Neural progenitor cell (in vitro differentiated cells): ENCODE measurements around the gene PDCD4. TPM values are rescaled to one million over a fixed set of nuclear protein-coding genes. Genes with fewer than 3 reads are reported as not detected.

Experiments
- DNase-seq: peaks from one replicate; pipeline ENCODE4 v3.0.0-alpha.2; 2016; ENCODE audit warnings: low spot score
- H2AFZ ChIP-seq: fragments of 200-600 bp; sonication (generic); replicated peaks from 2 replicates; pipeline ENCODE4 v1.6.1; 2016; ENCODE audit warnings: antibody characterized with exemption
- H3F3A ChIP-seq: fragments of 200-600 bp; sonication (generic); 2 replicates; pipeline ENCODE4 v1.6.1; 2016; ENCODE audit warnings: antibody characterized with exemption, low read depth
- H3K27ac ChIP-seq: fragments of 200-600 bp; sonication (generic); 2 replicates; pipeline ENCODE4 v1.5.1; 2016; ENCODE audit warnings: mild to moderate bottlenecking
- H3K27me3 ChIP-seq: fragments of 200-600 bp; sonication (generic); 2 replicates; pipeline ENCODE4 v1.6.1; 2016; ENCODE audit warnings: mild to moderate bottlenecking, moderate library complexity
- H3K36me3 ChIP-seq: fragments of 200-600 bp; sonication (generic); 2 replicates; pipeline ENCODE4 v1.5.1; 2016
- H3K4me1 ChIP-seq: fragments of 200-600 bp; sonication (generic); 2 replicates; pipeline ENCODE4 v1.6.1; 2016; ENCODE audit warnings: mixed run types
- H3K4me2 ChIP-seq: fragments of 200-600 bp; sonication (generic); 2 replicates; pipeline ENCODE4 v1.6.1; 2016
- H3K4me3 ChIP-seq: fragments of 200-600 bp; sonication (generic); 2 replicates; pipeline ENCODE4 v1.5.1; 2016
- H3K79me2 ChIP-seq: fragments of 200-600 bp; sonication (generic); 2 replicates; pipeline ENCODE4 v1.6.1; 2016; ENCODE audit warnings: low read depth
- H3K9ac ChIP-seq: fragments of 200-600 bp; sonication (generic); 2 replicates; pipeline ENCODE4 v1.6.1; 2016
- H3K9me3 ChIP-seq: fragments of 200-600 bp; sonication (generic); 2 replicates; pipeline ENCODE4 v1.5.1; 2016; ENCODE audit warnings: low read depth
- H4K20me1 ChIP-seq: fragments of 200-600 bp; sonication (generic); 2 replicates; pipeline ENCODE4 v1.6.1; 2016; ENCODE audit warnings: low read depth
- H3K27ac Mint-ChIP-seq: 3 replicates; pipeline ENCODE4 v1.8.0; 2021; ENCODE audit warnings: mixed read lengths
- H3K27me3 Mint-ChIP-seq: 2 replicates; pipeline ENCODE4 v1.8.0; 2022; ENCODE audit warnings: low read depth, mild to moderate bottlenecking, inconsistent platforms, moderate library complexity, mixed read lengths; ENCODE audit not compliant: insufficient read depth
- H3K36me3 Mint-ChIP-seq: 3 replicates; pipeline ENCODE4 v1.8.0; 2021; ENCODE audit warnings: mixed read lengths
- H3K4me1 Mint-ChIP-seq: 3 replicates; pipeline ENCODE4 v1.8.0; 2021; ENCODE audit warnings: mixed read lengths
- H3K4me3 Mint-ChIP-seq: 3 replicates; pipeline ENCODE4 v1.8.0; 2021; ENCODE audit warnings: mild to moderate bottlenecking, moderate library complexity, mixed read lengths
- H3K9me3 Mint-ChIP-seq: 3 replicates; pipeline ENCODE4 v1.8.0; 2020; ENCODE audit warnings: mixed read lengths
- CTCF ChIP-seq: fragments of 200-600 bp; sonication (generic); IDR thresholded peaks from 2 replicates; pipeline ENCODE4 v1.5.1; 2017; ENCODE audit warnings: antibody characterized with exemption, mild to moderate bottlenecking
- EZH2 ChIP-seq: fragments of 200-600 bp; sonication (generic); IDR thresholded peaks from 2 replicates; pipeline ENCODE4 v1.6.1; 2017; ENCODE audit warnings: antibody characterized with exemption, mild to moderate bottlenecking, moderate library complexity
- EZH2phosphoT487 ChIP-seq: fragments of 200-600 bp; sonication (generic); IDR thresholded peaks from 2 replicates; pipeline ENCODE4 v1.6.1; 2017; ENCODE audit warnings: antibody characterized with exemption
- total RNA-seq: library from RNA; depleted of rRNA; stranded (reverse); fragments of >200 nt; gene quantifications from 2 replicates; pipeline ENCODE4 v1.2.3, GENCODE V29; 2015; ENCODE audit warnings: low replicate concordance

PDCD4 gene
- total RNA-seq, 1 donor from 2014 or later, result 106 TPM

- peaks cover 13% of the 10 kb centered on the region for H4K20me1 ChIP-seq
- H3K36me3 ChIP-seq, result peaks cover 29% of the 10 kb centered on the region
- Mint-ChIP-seq H3K27me3 (no peaks in the 10 kb centered on the region), H3K9me3 (no peaks in the 10 kb centered on the region), H3K4me1 (no peaks in the 10 kb centered on the region), H3K36me3 (peaks cover 11% of the 10 kb centered on the region), H3K4me3 (no peak overlapping the region), H3K27ac (no peak overlapping the region)
- no peak overlapping the region for H3K27ac ChIP-seq
- no peak for TF ChIP-seq CTCF
- no peak for TF ChIP-seq EZH2phosphoT487
- no peak for TF ChIP-seq EZH2
- no peak overlapping the region for H2AFZ ChIP-seq
- H3F3A ChIP-seq, result peaks cover 20% of the 10 kb centered on the region
- no peaks in the 10 kb centered on the region for H3K9me3 ChIP-seq
- no peak overlapping the region for H3K4me2 ChIP-seq
- DNase-seq, result no peak
- H3K27me3 ChIP-seq, result no peaks in the 10 kb centered on the region
- no peaks in the 10 kb centered on the region for H3K79me2 ChIP-seq
- H3K9ac ChIP-seq, result no peak overlapping the region
- no peaks in the 10 kb centered on the region for H3K4me1 ChIP-seq
- no peak overlapping the region for H3K4me3 ChIP-seq
These were observed 21.0 kb downstream of the PDCD4 start for GRCh38 chr10:110892602-110893288.

GRCh38 chr10:110893559-110894179 lies 21.9 kb downstream of the PDCD4 start:
- Histone ChIP-seq H3K27me3 (no peaks in the 10 kb centered on the region), H3K4me1 (no peaks in the 10 kb centered on the region), H3K4me3 (no peak overlapping the region), H2AFZ (no peak overlapping the region), H3K79me2 (no peaks in the 10 kb centered on the region), H3K4me2 (no peak overlapping the region), H4K20me1 (peaks cover 13% of the 10 kb centered on the region), H3K27ac (no peak overlapping the region), H3K36me3 (peaks cover 28% of the 10 kb centered on the region), H3K9ac (no peak overlapping the region), H3K9me3 (no peaks in the 10 kb centered on the region), H3F3A (peaks cover 20% of the 10 kb centered on the region)
- Mint-ChIP-seq H3K27me3 (no peaks in the 10 kb centered on the region), H3K9me3 (no peaks in the 10 kb centered on the region), H3K4me1 (no peaks in the 10 kb centered on the region), H3K4me3 (no peak overlapping the region), H3K27ac (no peak overlapping the region), H3K36me3 (peaks cover 11% of the 10 kb centered on the region)
- DNase-seq, result peak; percentile 48
- TF ChIP-seq EZH2phosphoT487 (no peak), CTCF (peak; percentile 70), EZH2 (no peak)

GRCh38 chr10:110897184-110897583 lies 25.5 kb downstream of the PDCD4 start:
- Mint-ChIP-seq H3K27me3 (no peaks in the 10 kb centered on the region), H3K9me3 (no peaks in the 10 kb centered on the region), H3K4me3 (no peak overlapping the region), H3K4me1 (no peaks in the 10 kb centered on the region), H3K36me3 (peaks cover 12% of the 10 kb centered on the region), H3K27ac (no peak overlapping the region)
- Histone ChIP-seq H3K4me3 (no peak overlapping the region), H2AFZ (no peak overlapping the region), H3K27ac (no peak overlapping the region), H3K4me1 (peaks cover 8% of the 10 kb centered on the region), H3K4me2 (no peak overlapping the region), H3K79me2 (no peaks in the 10 kb centered on the region), H3F3A (peaks cover 11% of the 10 kb centered on the region), H3K27me3 (no peaks in the 10 kb centered on the region), H3K36me3 (peaks cover 26% of the 10 kb centered on the region), H3K9ac (no peak overlapping the region), H4K20me1 (peaks cover 19% of the 10 kb centered on the region), H3K9me3 (no peaks in the 10 kb centered on the region)
- TF ChIP-seq EZH2phosphoT487, result no peak
- no peak for TF ChIP-seq CTCF
- TF ChIP-seq EZH2, result no peak
- DNase-seq, result no peak
